ENCODE results near the gene RFX1. TPM values are rescaled to one million over a fixed set of nuclear protein-coding genes. Genes with fewer than 3 reads are reported as not detected.
A peak's percentile ranks its signal among the peaks of the same experiment; 100 is the strongest.

RFX1 gene
- total and polyA plus RNA-seq, 9 of the 15 experiments (the other 6 are each of a cell fraction or from before 2014, with no cell fraction given), result 0.14 to 19.3 (median 1.2) TPM

DNA sequence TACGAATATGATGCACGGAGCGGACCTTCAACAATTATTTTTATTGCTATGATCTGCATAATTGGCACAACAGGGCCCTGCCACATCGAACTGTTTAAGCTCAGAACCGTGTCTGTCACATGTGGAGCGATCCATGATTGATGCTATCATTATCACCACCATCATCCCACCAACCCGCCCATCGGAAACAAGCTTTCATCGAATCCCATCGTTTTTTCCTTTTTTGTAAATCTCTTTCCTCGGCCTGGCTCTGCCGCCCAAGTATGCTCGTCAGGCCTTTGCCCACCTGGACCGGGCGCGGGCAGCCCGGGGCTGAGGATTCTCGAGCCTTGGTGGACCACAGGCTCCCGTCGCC is 54.3 kb downstream of the RFX1 start:
- Histone ChIP-seq H3K4me3 (peak overlapping the region; percentile 37), H3K9me3 (replicated peaks; ENCODE audit: control insufficient read depth, insufficient read depth, low read depth, low read length) (no peaks in the 10 kb centered on the region), H3K27me3 (ENCODE audit: control insufficient read depth in 2 of 2, insufficient read depth in 2 of 2, low read length in 2 of 2) (no peaks in the 10 kb centered on the region), H3K27ac (ENCODE audit: extremely low read depth, low read depth, low read length) (no peak overlapping the region), H3K4me1 (replicated peaks in 1 of 2; ENCODE audit: control insufficient read depth in 2 of 2, insufficient read depth in 2 of 2, low read length in 2 of 2) (peaks cover 7 to 36% of the 10 kb centered on the region in 2 experiments; a peak in 4 of 5 replicates), H4K20me1 (replicated peaks; ENCODE audit: control insufficient read depth, insufficient read depth, low read length) (peaks cover 4% of the 10 kb centered on the region; the same call in 1 of the 2 replicates), H3K36me3 (ENCODE audit: control insufficient read depth, insufficient read depth, low read length) (peaks cover 32% of the 10 kb centered on the region; the same call in 2 of the 3 replicates), H3K9ac (ENCODE audit: insufficient read depth in 1 of 2, low read depth in 2 of 2, low read length in 2 of 2) (no peak overlapping the region), H3K79me2 (ENCODE audit: control insufficient read depth, insufficient read depth, low read length) (peaks cover 23% of the 10 kb centered on the region), H2AFZ (ENCODE audit: low read depth, low read length) (no peak overlapping the region), H3K9me1 (ENCODE audit: control insufficient read depth, insufficient read depth, low read length) (no peaks in the 10 kb centered on the region), H3K4me2 (ENCODE audit: insufficient read depth, low read length) (peak overlapping the region; percentile 74)
- 9% methylated on average over 19 of the region's 20 CpGs for WGBS (ENCODE audit: insufficient coverage, low coverage, missing lambda C conversion rate)
- BruUV-seq (replicated peaks), result no TSS peak
- intact Hi-C loops (cut with micrococcal nuclease) (loop anchor here (2.0 to 10.0 kb wide), 2 partner anchors 53 to 83 kb away; partner anchors contain the start of gene IL27RA), in situ Hi-C loops (cut with MboI) (no loop called here)
- ChIA-PET CTCF (ENCODE audit: low intra/inter-chr PET ratio) (no interaction called here), POLR2A (interaction anchor here (0.6 to 3.7 kb wide), 7 partner anchors 11 to 169 kb away, joined by 3 to 12 read pairs (median 3); partner anchors contain the start of gene RFX1)
- FAIRE-seq (no peak), ATAC-seq (no peak), DNase-seq (ENCODE audit: extremely low read depth in 1 of 4, low spot score in 3 of 4) (no peak)
- TF ChIP-seq MEIS2 (IDR thresholded peaks at IDR 0.05; ENCODE audit: partially characterized antibody), result peak; percentile 41
- peak; percentile 59; the same call in 1 of the 2 replicates for TF ChIP-seq CTBP1 (IDR thresholded peaks at IDR 0.05; ENCODE audit: borderline replicate concordance)
- TF ChIP-seq TCF3 (CRISPR knock-in tag; IDR thresholded peaks at IDR 0.05), result no peak
- 0 out of 2 replicates have a peak, but pooled peaks have one; percentile 21 for TF ChIP-seq HDAC2 (IDR thresholded peaks at IDR 0.05)
- peak; percentile 95 for TF ChIP-seq RREB1 (CRISPR knock-in tag; IDR thresholded peaks at IDR 0.05)
- TF ChIP-seq KDM1A (IDR thresholded peaks at IDR 0.05), result peak; percentile 7 to 27; a peak in 2 of 4 replicates
